Measurements from ENCODE around the gene DTX4. TPM values are rescaled to one million over a fixed set of nuclear protein-coding genes. Genes with fewer than 3 reads are reported as not detected.

DTX4 gene
- total RNA-seq, 2 donors from 2014 or later, result 4.7 to 8.8 TPM

DNA sequence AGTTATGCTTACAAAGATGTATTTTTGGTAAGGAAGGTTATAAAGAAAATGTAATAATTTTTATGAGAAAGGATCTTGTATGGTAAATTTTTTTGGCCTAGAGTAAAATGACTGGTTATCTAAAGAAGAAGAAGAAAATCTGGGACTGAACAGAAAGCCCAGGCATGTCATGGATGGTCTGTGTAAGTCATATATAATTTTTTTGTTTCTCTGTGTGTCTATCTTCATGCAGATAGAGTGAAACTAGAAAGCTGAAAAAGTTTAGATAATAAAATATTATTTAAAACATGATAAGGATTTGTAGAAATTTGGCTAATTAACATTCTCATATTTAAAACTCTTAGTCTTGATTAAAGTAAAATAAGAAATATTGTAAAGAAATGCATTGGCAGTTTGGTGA, 68.4 kb downstream of the DTX4 start:
- no peak for TF ChIP-seq CTCF (IDR thresholded peaks at IDR 0.05)
- DNase-seq (ENCODE audit: low spot score) (no peak), ATAC-seq (ENCODE audit: insufficient number of reproducible peaks, low FRiP score, low read depth) (no peak)
- no peak overlapping the region for H3K4me3 ChIP-seq
- no peaks in the 10 kb centered on the region for H3K36me3 ChIP-seq
- no peaks in the 10 kb centered on the region for H3K4me1 ChIP-seq (ENCODE audit: control insufficient read depth in 1 of 2, low read depth in 2 of 2)
- no peaks in the 10 kb centered on the region for H3K27me3 ChIP-seq (replicated peaks; ENCODE audit: insufficient read depth)
- H3K9me3 ChIP-seq, result no peaks in the 10 kb centered on the region
- no peak overlapping the region for H3K27ac ChIP-seq

DNA sequence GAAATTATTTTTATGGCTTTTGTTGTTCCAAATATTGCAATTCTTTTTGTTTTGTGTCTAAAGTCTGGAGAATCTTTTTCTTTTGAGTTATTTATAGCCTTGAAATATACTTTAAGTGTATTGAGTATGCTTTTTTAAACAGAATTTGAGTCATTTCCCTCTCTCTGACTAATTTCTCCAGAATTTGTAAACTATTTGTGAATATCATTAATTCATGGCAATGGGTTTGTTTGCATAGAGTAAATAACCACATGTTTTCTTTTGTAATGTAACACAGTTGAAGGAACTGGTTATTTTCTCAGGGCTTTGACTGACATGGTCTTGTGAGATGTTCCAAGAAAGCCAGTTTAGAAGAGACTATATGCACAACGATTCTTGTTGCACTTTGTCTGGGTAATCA, 71.7 kb downstream of the DTX4 start:
- ATAC-seq (ENCODE audit: insufficient number of reproducible peaks, low FRiP score, low read depth), result no peak
- Histone ChIP-seq H3K36me3 (no peaks in the 10 kb centered on the region), H3K27ac (no peak overlapping the region), H3K4me3 (no peak overlapping the region), H3K9me3 (no peaks in the 10 kb centered on the region), H3K4me1 (ENCODE audit: control insufficient read depth in 1 of 2, low read depth in 2 of 2) (peaks cover 0 to 7% of the 10 kb centered on the region in 2 donors), H3K27me3 (replicated peaks; ENCODE audit: insufficient read depth) (no peaks in the 10 kb centered on the region)
- no peak for DNase-seq (ENCODE audit: low spot score)
- no peak for TF ChIP-seq CTCF (IDR thresholded peaks at IDR 0.05)

DNA sequence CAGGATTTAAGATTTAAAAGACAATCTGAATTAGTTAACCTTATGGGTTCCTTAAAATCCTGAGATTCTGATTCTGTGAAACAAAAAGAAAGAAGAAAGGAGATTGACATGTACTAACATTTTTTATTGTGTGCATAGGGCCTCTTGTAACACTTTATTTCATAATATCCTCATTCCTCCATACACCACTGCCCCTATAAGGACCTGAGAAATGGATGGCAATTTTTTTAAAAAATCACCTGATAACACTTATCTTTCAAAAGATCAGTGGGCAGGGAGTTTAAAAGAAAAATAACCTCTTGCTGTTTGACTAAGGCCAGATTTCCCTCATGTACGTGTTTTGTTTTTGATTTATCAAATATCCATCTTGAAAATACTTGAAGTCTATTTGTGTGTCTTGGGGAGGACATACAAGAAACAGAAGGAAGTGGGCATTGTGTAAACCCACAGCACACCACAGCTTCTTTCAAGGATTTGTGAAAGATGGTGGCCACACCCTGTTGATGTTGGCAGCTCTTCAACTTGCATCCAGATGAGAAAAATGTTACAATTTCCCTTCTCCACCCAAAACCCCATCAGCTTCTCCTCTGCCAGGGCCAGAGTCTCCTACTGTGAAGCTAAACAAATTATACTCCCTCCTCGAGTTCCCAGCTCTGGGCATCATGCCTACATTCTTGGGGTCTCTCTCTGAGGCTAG, 75.7 kb downstream of the DTX4 start:
- no peak for DNase-seq (ENCODE audit: low spot score)
- H3K27me3 ChIP-seq (replicated peaks; ENCODE audit: insufficient read depth), result no peaks in the 10 kb centered on the region
- no peaks in the 10 kb centered on the region for H3K36me3 ChIP-seq
- no peak for TF ChIP-seq CTCF (IDR thresholded peaks at IDR 0.05)
- ATAC-seq (ENCODE audit: insufficient number of reproducible peaks, low FRiP score, low read depth), result no peak
- H3K27ac ChIP-seq, result no peak overlapping the region
- no peak overlapping the region for H3K4me3 ChIP-seq
- peaks cover 0 to 7% of the 10 kb centered on the region in 2 donors for H3K4me1 ChIP-seq (ENCODE audit: control insufficient read depth in 1 of 2, low read depth in 2 of 2)
- no peaks in the 10 kb centered on the region for H3K9me3 ChIP-seq

GRCh38 chr11:59249535-59249934, 77.6 kb downstream of the DTX4 start:
- Histone ChIP-seq H3K4me3 (no peak overlapping the region), H3K9me3 (no peaks in the 10 kb centered on the region), H3K27me3 (replicated peaks; ENCODE audit: insufficient read depth) (no peaks in the 10 kb centered on the region), H3K4me1 (ENCODE audit: control insufficient read depth in 1 of 2, low read depth in 2 of 2) (peaks cover 0 to 7% of the 10 kb centered on the region in 2 donors), H3K27ac (no peak overlapping the region), H3K36me3 (no peaks in the 10 kb centered on the region)
- ATAC-seq (ENCODE audit: insufficient number of reproducible peaks, low FRiP score, low read depth), result no peak
- no peak for DNase-seq (ENCODE audit: low spot score)
- TF ChIP-seq CTCF (IDR thresholded peaks at IDR 0.05), result no peak

DNA sequence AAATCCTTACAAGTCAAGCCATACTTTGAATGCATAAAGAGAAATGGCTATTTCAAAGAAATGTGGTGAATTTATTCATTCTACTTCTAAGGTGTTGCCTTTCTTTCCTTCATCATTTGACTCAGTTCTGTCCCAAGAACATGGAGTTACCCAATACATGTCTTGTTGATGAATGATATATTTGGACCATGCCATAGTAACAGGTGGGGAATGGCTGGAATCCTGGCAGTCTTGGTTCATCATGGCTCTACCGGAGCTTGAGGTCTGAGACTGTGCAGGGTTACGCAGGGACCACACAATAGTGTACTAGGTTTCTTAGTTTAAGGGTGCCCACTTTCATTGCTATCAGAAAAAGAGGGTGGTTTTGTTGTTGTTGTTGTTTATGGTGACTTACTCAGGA, 81.1 kb downstream of the DTX4 start:
- Histone ChIP-seq H3K4me3 (no peak overlapping the region), H3K27ac (no peak overlapping the region), H3K9me3 (no peaks in the 10 kb centered on the region), H3K27me3 (replicated peaks; ENCODE audit: insufficient read depth) (no peaks in the 10 kb centered on the region), H3K36me3 (no peaks in the 10 kb centered on the region), H3K4me1 (ENCODE audit: control insufficient read depth in 1 of 2, low read depth in 2 of 2) (no peaks in the 10 kb centered on the region)
- no peak for TF ChIP-seq CTCF (IDR thresholded peaks at IDR 0.05)
- DNase-seq (ENCODE audit: low spot score) (no peak), ATAC-seq (ENCODE audit: insufficient number of reproducible peaks, low FRiP score, low read depth) (no peak)

Data from thoracic aorta (tissue), 2 donors.